ENCODE data around the gene TTLL3. TPM values are rescaled to one million over a fixed set of nuclear protein-coding genes. Genes with fewer than 3 reads are reported as not detected.

Gene TTLL3
- total and polyA plus RNA-seq, 2 of the 8 experiments (the other 6 are each of a cell fraction or from before 2014, with no cell fraction given): 5.9 to 8.9 TPM

- Histone ChIP-seq H2BK15ac (ENCODE audit: low read length) (no peak overlapping the region), H4K8ac (ENCODE audit: extremely low read depth, insufficient read depth, low read length) (peak overlapping the region; percentile 37; the same call in 1 of the 2 replicates), H2BK20ac (ENCODE audit: low read length) (no peak overlapping the region), H2AFZ (ENCODE audit: low read length) (no peak overlapping the region), H2BK12ac (ENCODE audit: low read depth, low read length) (no peak overlapping the region), H3K4me3 (ENCODE audit: extremely low read depth in 1 of 4, insufficient read depth in 2 of 4, low read depth in 3 of 4, low read length in 4 of 4) (peak overlapping the region; percentile 50 to 72 (median 58)), H2BK120ac (replicated peaks; ENCODE audit: low read depth, low read length) (no peak overlapping the region), H2AK5ac (ENCODE audit: low read depth, low read length) (no peak overlapping the region), H3K9me3 (ENCODE audit: insufficient read depth in 2 of 2, low read depth in 1 of 2, low read length in 1 of 2) (no peaks in the 10 kb centered on the region), H4K20me1 (replicated peaks in 1 of 2; ENCODE audit: control insufficient read depth in 1 of 2, insufficient read depth in 2 of 2, low read length in 2 of 2) (peaks cover 3 to 6% of the 10 kb centered on the region in 2 experiments), H2BK5ac (ENCODE audit: low read depth, low read length) (no peak overlapping the region), H3K4me2 (ENCODE audit: insufficient read depth in 1 of 2, low read depth in 2 of 2, low read length in 2 of 2) (peak overlapping the region; percentile 56 to 84), H4K91ac (replicated peaks; ENCODE audit: insufficient read length, low read length) (no peak overlapping the region), H3K4me1 (replicated peaks in 1 of 4; ENCODE audit: control insufficient read depth in 3 of 4, insufficient read depth in 4 of 4, low read length in 3 of 4) (peaks cover 0 to 9% (median 2%) of the 10 kb centered on the region in 4 experiments; a peak in 3 of 7 replicates), H4K5ac (ENCODE audit: insufficient read length, low read depth, low read length) (no peak overlapping the region), H3K18ac (ENCODE audit: extremely low read depth, low read length) (no peak overlapping the region), H3K27me3 (replicated peaks in 1 of 4; ENCODE audit: control insufficient read depth in 3 of 4, extremely low read depth in 1 of 4, insufficient read depth in 3 of 4, low read length in 3 of 4) (peaks cover 0 to 11% (median 9%) of the 10 kb centered on the region in 4 experiments; a peak in 5 of 7 replicates), H3K9ac (replicated peaks in 1 of 4; ENCODE audit: extremely low read depth in 1 of 4, low read depth in 3 of 4, low read length in 3 of 4) (peak overlapping the region in 3 of 4 experiments; percentile 1 to 61 (median 54); a peak in 3 of 7 replicates), H3K27ac (ENCODE audit: low read depth, low read length) (no peak overlapping the region), H3K14ac (ENCODE audit: insufficient read length) (no peak overlapping the region), H3K4ac (replicated peaks; ENCODE audit: insufficient read length, low read depth, low read length) (no peak overlapping the region), H3K23ac (ENCODE audit: insufficient read length) (no peak overlapping the region), H3K56ac (replicated peaks; ENCODE audit: insufficient read length, low read depth, low read length) (no peak overlapping the region), H3K23me2 (ENCODE audit: low read depth, low read length) (peaks cover 2% of the 10 kb centered on the region; the same call in 1 of the 2 replicates), H3K79me2 (ENCODE audit: control insufficient read depth in 1 of 2, insufficient read depth in 2 of 2, low read length in 2 of 2) (no peaks in the 10 kb centered on the region), H3K79me1 (ENCODE audit: low read depth, low read length) (no peaks in the 10 kb centered on the region), H3K36me3 (ENCODE audit: control insufficient read depth in 2 of 4, insufficient read depth in 4 of 4, low read length in 3 of 4) (peaks cover 8 to 13% (median 9%) of the 10 kb centered on the region in 4 experiments; a peak in 7 of 8 replicates)
- ChIA-PET POLR2A (ENCODE audit: partially characterized antibody) (interaction anchor here (0.6 to 7.8 kb wide), 6 partner anchors 16 to 213 kb away, joined by 3 to 71 read pairs (median 4); partner anchors contain the start of genes ARPC4 and TADA3), CTCF (ENCODE audit: partially characterized antibody) (interaction anchor here (1.4 to 4.9 kb wide), 3 partner anchors 9 to 14 kb away, joined by 3 to 30 read pairs (median 8); no protein-coding TSS in a partner anchor)
- WGBS, 2 experiments (ENCODE audit: extremely low coverage in 1 of 2, insufficient coverage in 1 of 2, insufficient read length in 1 of 2, insufficient replicate concordance in 2 of 2, low coverage in 1 of 2, low lambda C conversion rate in 2 of 2, missing lambda C conversion rate in 1 of 2): 12% methylated on average over 15 of the region's 18 CpGs; no CpG with 5 or more reads in 1 of the 2 experiments
- FAIRE-seq: no peak
- TF ChIP-seq RBBP5 (IDR thresholded peaks at IDR 0.05; ENCODE audit: borderline replicate concordance, low read depth, low read length) (no peak), TBP (IDR thresholded peaks at IDR 0.05; ENCODE audit: low read depth, low read length) (no peak), SIN3A (conservative IDR thresholded peaks at IDR 0.05 in 1 of 2, IDR thresholded peaks at IDR 0.05 in 1 of 2; ENCODE audit: low read depth in 1 of 2, low read length in 2 of 2) (peak in 1 of 2 experiments; percentile 5; a peak in 1 of 4 replicates), KDM4A (IDR thresholded peaks at IDR 0.05; ENCODE audit: low read depth, low read length, severe bottlenecking) (peak; percentile 2)
- DNase-seq (ENCODE audit: low read depth in 1 of 2, low spot score in 2 of 2): peak in 1 of 2 experiments; percentile 66
These were observed 340 bp downstream of the TTLL3 start for GRCh38 chr3:9810433-9810770.

Data from H1 (cell line).